ENCODE data around the gene HS3ST4.

HS3ST4 gene

GRCh38 chr16:25691519-25692091 lies at the start of gene HS3ST4:
Gene HS3ST4 (plus strand): TSS chr16:25691959.
- DNase-seq, result no peak

- no peak for DNase-seq
Measured at GRCh38 chr16:25643633-25644032, 48.1 kb upstream of the HS3ST4 start.

GRCh38 chr16:25656639-25657038 lies 35.1 kb upstream of the HS3ST4 start:
- DNase-seq, result no peak

- DNase-seq, result no peak
Measured at GRCh38 chr16:25676820-25677219, 14.9 kb upstream of the HS3ST4 start.

GRCh38 chr16:25679511-25679910 lies 12.2 kb upstream of the HS3ST4 start:
- DNase-seq, result no peak

- no peak for DNase-seq
Measured at GRCh38 chr16:25689137-25689836, 2.5 kb upstream of the HS3ST4 start.

- no peak for DNase-seq
Measured at GRCh38 chr16:25690552-25691143, 1.1 kb upstream of the HS3ST4 start.

GRCh38 chr16:25692351-25692741 lies 587 bp downstream of the HS3ST4 start:
- DNase-seq, result no peak

- no peak for DNase-seq
Measured at GRCh38 chr16:25692742-25693508, 1.2 kb downstream of the HS3ST4 start.

GRCh38 chr16:25693631-25694030 lies 1.9 kb downstream of the HS3ST4 start:
- DNase-seq, result no peak

- no peak for DNase-seq
Measured at GRCh38 chr16:25699069-25699468, 7.3 kb downstream of the HS3ST4 start.

- DNase-seq, result no peak
Measured at GRCh38 chr16:25700547-25700946, 8.8 kb downstream of the HS3ST4 start.

- DNase-seq, result no peak
Measured at GRCh38 chr16:25707553-25707952, 15.8 kb downstream of the HS3ST4 start.

- no peak for DNase-seq
Measured at GRCh38 chr16:25707982-25708583, 16.3 kb downstream of the HS3ST4 start.

GRCh38 chr16:25709213-25709612 lies 17.5 kb downstream of the HS3ST4 start:
- no peak for DNase-seq

- no peak for DNase-seq
Measured at GRCh38 chr16:25713785-25714570, 22.2 kb downstream of the HS3ST4 start.

GRCh38 chr16:25716186-25716585 lies 24.4 kb downstream of the HS3ST4 start:
- DNase-seq, result no peak

- no peak for DNase-seq
Measured at GRCh38 chr16:25721439-25721838, 29.7 kb downstream of the HS3ST4 start.

- no peak for DNase-seq
Measured at GRCh38 chr16:25726430-25727098, 34.8 kb downstream of the HS3ST4 start.

- DNase-seq, result no peak
Measured at GRCh38 chr16:25729188-25729915, 37.6 kb downstream of the HS3ST4 start.

GRCh38 chr16:25730396-25730795 lies 38.6 kb downstream of the HS3ST4 start:
- no peak for DNase-seq

All from T1000 (cell line).